Measurements from ENCODE around the gene LIMCH1.

- TF ChIP-seq CTCF (conservative IDR thresholded peaks at IDR 0.05; ENCODE audit: low read length) (no peak), EZH2phosphoT487 (IDR thresholded peaks at IDR 0.05; ENCODE audit: borderline replicate concordance) (no peak)
Observed at GRCh38 chr4:41628936-41629335, 91.0 kb downstream of the LIMCH1 start.

Measured in Loucy (cell line).